HEK293 (cell line): ENCODE results near the gene LCA5L.

Source experiments
- KLF8 ChIP-seq: fragments of 450-650 bp; formaldehyde crosslinking; IDR thresholded peaks from 2 replicates; pipeline ENCODE4 v1.5.1; 2016; ENCODE audit warnings: missing biosample characterization, missing genetic modification characterization
- SP2 ChIP-seq: fragments of 450-650 bp; formaldehyde crosslinking; IDR thresholded peaks from 2 replicates; pipeline ENCODE4 v1.5.1; 2016; ENCODE audit warnings: missing biosample characterization, missing genetic modification characterization
- YY1 ChIP-seq: fragments of 450-650 bp; formaldehyde crosslinking; IDR thresholded peaks from 2 replicates; pipeline ENCODE4 v1.5.1; 2018; ENCODE audit warnings: missing biosample characterization, missing genetic modification characterization
- ZNF174 ChIP-seq: fragments of 450-650 bp; formaldehyde crosslinking; IDR thresholded peaks from 2 replicates; pipeline ENCODE4 v1.5.0; 2017; ENCODE audit warnings: missing biosample characterization, mild to moderate bottlenecking, missing genetic modification characterization
- ZNF266 ChIP-seq: fragments of 450-650 bp; formaldehyde crosslinking; IDR thresholded peaks from 2 replicates; pipeline ENCODE4 v1.5.1; 2016; ENCODE audit warnings: missing biosample characterization, missing genetic modification characterization, low read depth
- ZNF274 ChIP-seq, 2 experiments: fragments of 200-500 bp in 1 of 2; fragments of 450-650 bp in 1 of 2; sonication (Bioruptor generic) in 1 of 2; formaldehyde crosslinking in 1 of 2; IDR thresholded peaks; 2 replicates each; pipeline versions ENCODE4 v1.5.1 to v1.6.1; 2014 to 2016; ENCODE audit warnings: borderline replicate concordance in 1 of 2, inconsistent platforms in 1 of 2, low read length in 1 of 2, missing biosample characterization in 1 of 2, missing genetic modification characterization in 1 of 2
- ZNF416 ChIP-seq: fragments of 450-650 bp; formaldehyde crosslinking; IDR thresholded peaks from 2 replicates; pipeline ENCODE4 v1.5.1; 2016; ENCODE audit warnings: missing biosample characterization, missing genetic modification characterization
- ZNF830 ChIP-seq: fragments of 450-650 bp; IDR thresholded peaks from 2 replicates; pipeline ENCODE4 v1.5.0; 2018; ENCODE audit warnings: missing biosample characterization, missing genetic modification characterization, low read depth, mild to moderate bottlenecking, moderate library complexity
- TF ChIP-seq, protein P1 (sequence below): fragments of 450-650 bp; formaldehyde crosslinking; IDR thresholded peaks from 2 replicates; pipeline ENCODE4 v1.5.1; 2016; ENCODE audit warnings: missing biosample characterization, missing genetic modification characterization
- TF ChIP-seq, protein P2 (sequence below): fragments of 450-650 bp; formaldehyde crosslinking; IDR thresholded peaks from 2 replicates; pipeline ENCODE4 v1.5.1; 2016; ENCODE audit warnings: missing biosample characterization, missing genetic modification characterization

GRCh38 chr21:39489380-39489924 lies 43.9 kb upstream of the LCA5L start:
- TF ChIP-seq, protein P1, sequence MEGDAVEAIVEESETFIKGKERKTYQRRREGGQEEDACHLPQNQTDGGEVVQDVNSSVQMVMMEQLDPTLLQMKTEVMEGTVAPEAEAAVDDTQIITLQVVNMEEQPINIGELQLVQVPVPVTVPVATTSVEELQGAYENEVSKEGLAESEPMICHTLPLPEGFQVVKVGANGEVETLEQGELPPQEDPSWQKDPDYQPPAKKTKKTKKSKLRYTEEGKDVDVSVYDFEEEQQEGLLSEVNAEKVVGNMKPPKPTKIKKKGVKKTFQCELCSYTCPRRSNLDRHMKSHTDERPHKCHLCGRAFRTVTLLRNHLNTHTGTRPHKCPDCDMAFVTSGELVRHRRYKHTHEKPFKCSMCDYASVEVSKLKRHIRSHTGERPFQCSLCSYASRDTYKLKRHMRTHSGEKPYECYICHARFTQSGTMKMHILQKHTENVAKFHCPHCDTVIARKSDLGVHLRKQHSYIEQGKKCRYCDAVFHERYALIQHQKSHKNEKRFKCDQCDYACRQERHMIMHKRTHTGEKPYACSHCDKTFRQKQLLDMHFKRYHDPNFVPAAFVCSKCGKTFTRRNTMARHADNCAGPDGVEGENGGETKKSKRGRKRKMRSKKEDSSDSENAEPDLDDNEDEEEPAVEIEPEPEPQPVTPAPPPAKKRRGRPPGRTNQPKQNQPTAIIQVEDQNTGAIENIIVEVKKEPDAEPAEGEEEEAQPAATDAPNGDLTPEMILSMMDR (tag by site-specific recombination): no peak
- no peak for TF ChIP-seq ZNF274 (IDR thresholded peaks at IDR 0.05; ENCODE audit: low read length)
- TF ChIP-seq ZNF274 (tag by site-specific recombination; IDR thresholded peaks at IDR 0.05; ENCODE audit: borderline replicate concordance): no peak
- TF ChIP-seq KLF8 (tag by site-specific recombination): no peak
- TF ChIP-seq ZNF830 (tag by site-specific recombination): no peak
- TF ChIP-seq, protein P2, sequence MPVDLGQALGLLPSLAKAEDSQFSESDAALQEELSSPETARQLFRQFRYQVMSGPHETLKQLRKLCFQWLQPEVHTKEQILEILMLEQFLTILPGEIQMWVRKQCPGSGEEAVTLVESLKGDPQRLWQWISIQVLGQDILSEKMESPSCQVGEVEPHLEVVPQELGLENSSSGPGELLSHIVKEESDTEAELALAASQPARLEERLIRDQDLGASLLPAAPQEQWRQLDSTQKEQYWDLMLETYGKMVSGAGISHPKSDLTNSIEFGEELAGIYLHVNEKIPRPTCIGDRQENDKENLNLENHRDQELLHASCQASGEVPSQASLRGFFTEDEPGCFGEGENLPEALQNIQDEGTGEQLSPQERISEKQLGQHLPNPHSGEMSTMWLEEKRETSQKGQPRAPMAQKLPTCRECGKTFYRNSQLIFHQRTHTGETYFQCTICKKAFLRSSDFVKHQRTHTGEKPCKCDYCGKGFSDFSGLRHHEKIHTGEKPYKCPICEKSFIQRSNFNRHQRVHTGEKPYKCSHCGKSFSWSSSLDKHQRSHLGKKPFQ (tag by site-specific recombination): no peak
- TF ChIP-seq YY1: no peak
- no peak for TF ChIP-seq ZNF174
- TF ChIP-seq SP2 (tag by site-specific recombination): no peak
- TF ChIP-seq ZNF416 (tag by site-specific recombination): no peak
- no peak for TF ChIP-seq ZNF266 (tag by site-specific recombination)
